ENCODE results near the gene ZFYVE28.

The ZFYVE28 gene

GRCh38 chr4:2302387-2303119 is 115.9 kb downstream of the ZFYVE28 start:
- no peaks in the 10 kb centered on the region for H3K36me3 ChIP-seq
- no peak for TF ChIP-seq Cebpa-rat (IDR thresholded peaks at IDR 0.05)
- no peak overlapping the region for H3K4me2 ChIP-seq
- H3K27me3 ChIP-seq: no peaks in the 10 kb centered on the region
- no peaks in the 10 kb centered on the region for H4K20me1 ChIP-seq
- no peak overlapping the region for H3K27ac ChIP-seq
- H3K9me3 ChIP-seq: peaks cover 4% of the 10 kb centered on the region; the same call in 1 of the 2 replicates
- H3K4me3 ChIP-seq: no peak overlapping the region
- H3K9ac ChIP-seq: no peak overlapping the region
- peaks cover 46% of the 10 kb centered on the region for H3K4me1 ChIP-seq

- Histone ChIP-seq H4K20me1 (no peaks in the 10 kb centered on the region), H3K27ac (no peak overlapping the region), H3K4me2 (no peak overlapping the region), H3K36me3 (no peaks in the 10 kb centered on the region), H3K9me3 (peaks cover 1% of the 10 kb centered on the region; the same call in 1 of the 2 replicates), H3K27me3 (no peaks in the 10 kb centered on the region), H3K4me3 (no peak overlapping the region), H3K9ac (no peak overlapping the region), H3K4me1 (peaks cover 49% of the 10 kb centered on the region)
- TF ChIP-seq Cebpa-rat (IDR thresholded peaks at IDR 0.05): no peak
Observed at GRCh38 chr4:2301806-2302205, 116.6 kb downstream of the ZFYVE28 start.

GRCh38 chr4:2301225-2301642 is 117.2 kb downstream of the ZFYVE28 start:
- no peaks in the 10 kb centered on the region for H4K20me1 ChIP-seq
- H3K36me3 ChIP-seq: no peaks in the 10 kb centered on the region
- TF ChIP-seq Cebpa-rat (IDR thresholded peaks at IDR 0.05): no peak
- H3K9ac ChIP-seq: no peak overlapping the region
- no peak overlapping the region for H3K4me2 ChIP-seq
- no peaks in the 10 kb centered on the region for H3K9me3 ChIP-seq
- no peak overlapping the region for H3K4me3 ChIP-seq
- no peak overlapping the region for H3K27ac ChIP-seq
- H3K27me3 ChIP-seq: no peaks in the 10 kb centered on the region
- peaks cover 49% of the 10 kb centered on the region for H3K4me1 ChIP-seq

GRCh38 chr4:2300431-2301224 is 117.8 kb downstream of the ZFYVE28 start:
- Histone ChIP-seq H3K4me3 (no peak overlapping the region), H3K27me3 (no peaks in the 10 kb centered on the region), H4K20me1 (no peaks in the 10 kb centered on the region), H3K9me3 (no peaks in the 10 kb centered on the region), H3K36me3 (no peaks in the 10 kb centered on the region), H3K27ac (no peak overlapping the region), H3K9ac (no peak overlapping the region), H3K4me2 (0 out of 2 replicates have a peak overlapping the region, but pooled peaks have one; percentile 1), H3K4me1 (peaks cover 49% of the 10 kb centered on the region)
- no peak for TF ChIP-seq Cebpa-rat (IDR thresholded peaks at IDR 0.05)

GRCh38 chr4:2299794-2300193 is 118.7 kb downstream of the ZFYVE28 start:
- Histone ChIP-seq H3K27me3 (no peaks in the 10 kb centered on the region), H3K9me3 (no peaks in the 10 kb centered on the region), H4K20me1 (no peaks in the 10 kb centered on the region), H3K4me2 (no peak overlapping the region), H3K4me1 (peaks cover 49% of the 10 kb centered on the region), H3K27ac (no peak overlapping the region), H3K9ac (no peak overlapping the region), H3K4me3 (no peak overlapping the region), H3K36me3 (no peaks in the 10 kb centered on the region)
- TF ChIP-seq Cebpa-rat (IDR thresholded peaks at IDR 0.05): no peak

GRCh38 chr4:2298532-2298991 is 119.9 kb downstream of the ZFYVE28 start:
- H3K4me1 ChIP-seq: peaks cover 51% of the 10 kb centered on the region
- TF ChIP-seq Cebpa-rat (IDR thresholded peaks at IDR 0.05): no peak
- H3K9ac ChIP-seq: no peak overlapping the region
- no peak overlapping the region for H3K4me3 ChIP-seq
- no peak overlapping the region for H3K27ac ChIP-seq
- H3K9me3 ChIP-seq: no peaks in the 10 kb centered on the region
- no peaks in the 10 kb centered on the region for H3K36me3 ChIP-seq
- no peaks in the 10 kb centered on the region for H3K27me3 ChIP-seq
- no peaks in the 10 kb centered on the region for H4K20me1 ChIP-seq
- no peak overlapping the region for H3K4me2 ChIP-seq

GRCh38 chr4:2297606-2298531 is 120.6 kb downstream of the ZFYVE28 start:
- TF ChIP-seq Cebpa-rat (IDR thresholded peaks at IDR 0.05): no peak
- no peak overlapping the region for H3K9ac ChIP-seq
- H3K27ac ChIP-seq: no peak overlapping the region
- no peak overlapping the region for H3K4me3 ChIP-seq
- H3K9me3 ChIP-seq: no peaks in the 10 kb centered on the region
- H3K4me2 ChIP-seq: no peak overlapping the region
- no peaks in the 10 kb centered on the region for H3K36me3 ChIP-seq
- H4K20me1 ChIP-seq: no peaks in the 10 kb centered on the region
- H3K4me1 ChIP-seq: peaks cover 51% of the 10 kb centered on the region
- no peaks in the 10 kb centered on the region for H3K27me3 ChIP-seq

- Histone ChIP-seq H3K27me3 (no peaks in the 10 kb centered on the region), H3K4me2 (peak overlapping the region; percentile 73), H3K36me3 (no peaks in the 10 kb centered on the region), H3K4me3 (no peak overlapping the region), H3K9ac (no peak overlapping the region), H3K27ac (no peak overlapping the region), H4K20me1 (no peaks in the 10 kb centered on the region), H3K4me1 (peaks cover 56% of the 10 kb centered on the region), H3K9me3 (no peaks in the 10 kb centered on the region)
- TF ChIP-seq Cebpa-rat (IDR thresholded peaks at IDR 0.05): no peak
Observed at GRCh38 chr4:2296631-2297601, 121.5 kb downstream of the ZFYVE28 start.

All from BLaER1 (cell line).